ENCODE measurements around the gene PNKP. TPM values are rescaled to one million over a fixed set of nuclear protein-coding genes. Genes with fewer than 3 reads are reported as not detected.

Gene PNKP
- total RNA-seq, 4 donors from 2014 or later: 33.3 to 42.3 (median 36.3) TPM

DNA sequence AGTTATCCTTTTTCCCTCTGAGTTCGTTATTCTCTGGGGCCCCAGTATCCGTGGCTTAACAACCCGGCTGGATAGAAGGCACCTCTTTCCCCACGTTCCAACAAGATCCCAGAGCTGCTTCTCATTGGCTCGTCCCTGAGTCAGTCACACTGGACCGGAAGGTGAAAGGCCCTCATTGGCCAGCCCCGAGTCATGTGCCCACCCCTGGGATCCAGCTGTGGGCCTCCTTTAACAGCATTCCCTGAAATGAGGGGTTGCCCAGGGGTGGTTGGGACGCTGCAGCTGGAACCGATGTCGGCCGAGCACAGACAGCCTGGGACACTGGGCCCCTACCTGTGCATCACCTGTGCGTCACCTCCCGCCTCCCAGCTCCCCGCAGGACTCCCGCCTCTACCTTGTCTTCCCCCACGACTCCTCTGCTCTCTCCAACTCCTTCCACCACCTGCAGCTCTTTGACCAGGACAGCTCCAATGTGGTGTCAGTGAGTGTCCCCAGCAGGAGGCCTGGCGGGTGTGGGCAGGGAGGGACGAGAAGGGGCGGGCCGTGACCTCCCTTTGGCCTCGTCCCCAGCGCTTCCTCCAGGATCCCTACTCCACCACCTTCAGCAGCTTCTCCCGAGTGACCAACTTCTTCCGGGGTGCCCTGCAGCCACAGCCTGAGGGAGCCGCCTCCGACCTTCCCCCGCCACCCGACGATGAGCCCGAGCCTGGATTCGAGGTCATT lies 14.5 kb upstream of the PNKP start:
- no peaks in the 10 kb centered on the region for H3K27me3 ChIP-seq
- 88 to 90% methylated on average over 23 to 30 of the region's 31 CpGs for WGBS, 2 donors
- H3K4me3 ChIP-seq: no peak overlapping the region
- H3K27ac ChIP-seq: no peak overlapping the region
- TF ChIP-seq POLR2A (IDR thresholded peaks at IDR 0.05): no peak
- TF ChIP-seq, protein P1, sequence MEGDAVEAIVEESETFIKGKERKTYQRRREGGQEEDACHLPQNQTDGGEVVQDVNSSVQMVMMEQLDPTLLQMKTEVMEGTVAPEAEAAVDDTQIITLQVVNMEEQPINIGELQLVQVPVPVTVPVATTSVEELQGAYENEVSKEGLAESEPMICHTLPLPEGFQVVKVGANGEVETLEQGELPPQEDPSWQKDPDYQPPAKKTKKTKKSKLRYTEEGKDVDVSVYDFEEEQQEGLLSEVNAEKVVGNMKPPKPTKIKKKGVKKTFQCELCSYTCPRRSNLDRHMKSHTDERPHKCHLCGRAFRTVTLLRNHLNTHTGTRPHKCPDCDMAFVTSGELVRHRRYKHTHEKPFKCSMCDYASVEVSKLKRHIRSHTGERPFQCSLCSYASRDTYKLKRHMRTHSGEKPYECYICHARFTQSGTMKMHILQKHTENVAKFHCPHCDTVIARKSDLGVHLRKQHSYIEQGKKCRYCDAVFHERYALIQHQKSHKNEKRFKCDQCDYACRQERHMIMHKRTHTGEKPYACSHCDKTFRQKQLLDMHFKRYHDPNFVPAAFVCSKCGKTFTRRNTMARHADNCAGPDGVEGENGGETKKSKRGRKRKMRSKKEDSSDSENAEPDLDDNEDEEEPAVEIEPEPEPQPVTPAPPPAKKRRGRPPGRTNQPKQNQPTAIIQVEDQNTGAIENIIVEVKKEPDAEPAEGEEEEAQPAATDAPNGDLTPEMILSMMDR (IDR thresholded peaks at IDR 0.05): no peak
- H3K9me3 ChIP-seq: peaks cover 0 to 6% (median 0%) of the 10 kb centered on the region in 3 donors
- H3K4me1 ChIP-seq: peaks cover 6 to 13% (median 12%) of the 10 kb centered on the region in 3 donors
- peaks cover 45 to 82% (median 59%) of the 10 kb centered on the region in 3 donors for H3K36me3 ChIP-seq
- DNase-seq: no peak
- intact Hi-C loops (cut with DNase I): no loop called here

DNA sequence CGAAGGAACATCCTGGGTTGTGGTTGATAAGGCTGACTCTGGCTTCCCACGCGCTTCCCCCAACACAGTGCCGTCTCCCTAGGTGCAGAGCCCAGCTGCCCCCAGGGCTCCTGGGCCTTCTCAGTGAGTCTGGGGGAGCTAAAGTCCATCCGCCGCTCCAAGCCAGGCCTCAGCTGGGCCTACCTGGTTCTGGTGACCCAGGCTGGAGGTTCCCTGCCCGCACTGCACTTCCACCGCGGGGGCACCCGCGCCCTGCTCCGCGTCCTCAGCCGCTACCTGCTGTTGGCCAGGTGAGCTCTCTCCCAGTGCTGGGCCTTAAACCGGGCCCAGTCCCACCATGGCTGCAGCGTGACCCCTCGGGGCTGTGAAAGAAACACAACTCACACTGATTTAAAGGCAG lies 13.8 kb upstream of the PNKP start:
- H3K36me3 ChIP-seq: peaks cover 45 to 76% (median 59%) of the 10 kb centered on the region in 3 donors
- no peak overlapping the region for H3K27ac ChIP-seq
- no peak for DNase-seq
- 98 to 100% methylated on average over 6 to 14 of the region's 17 CpGs for WGBS, 2 donors
- H3K4me1 ChIP-seq: peaks cover 6 to 13% (median 12%) of the 10 kb centered on the region in 3 donors
- H3K27me3 ChIP-seq: no peaks in the 10 kb centered on the region
- TF ChIP-seq POLR2A (IDR thresholded peaks at IDR 0.05): no peak
- TF ChIP-seq, protein P1 (IDR thresholded peaks at IDR 0.05): no peak
- no peak overlapping the region for H3K4me3 ChIP-seq
- intact Hi-C loops (cut with DNase I): no loop called here
- peaks cover 0 to 6% (median 0%) of the 10 kb centered on the region in 3 donors for H3K9me3 ChIP-seq

DNA sequence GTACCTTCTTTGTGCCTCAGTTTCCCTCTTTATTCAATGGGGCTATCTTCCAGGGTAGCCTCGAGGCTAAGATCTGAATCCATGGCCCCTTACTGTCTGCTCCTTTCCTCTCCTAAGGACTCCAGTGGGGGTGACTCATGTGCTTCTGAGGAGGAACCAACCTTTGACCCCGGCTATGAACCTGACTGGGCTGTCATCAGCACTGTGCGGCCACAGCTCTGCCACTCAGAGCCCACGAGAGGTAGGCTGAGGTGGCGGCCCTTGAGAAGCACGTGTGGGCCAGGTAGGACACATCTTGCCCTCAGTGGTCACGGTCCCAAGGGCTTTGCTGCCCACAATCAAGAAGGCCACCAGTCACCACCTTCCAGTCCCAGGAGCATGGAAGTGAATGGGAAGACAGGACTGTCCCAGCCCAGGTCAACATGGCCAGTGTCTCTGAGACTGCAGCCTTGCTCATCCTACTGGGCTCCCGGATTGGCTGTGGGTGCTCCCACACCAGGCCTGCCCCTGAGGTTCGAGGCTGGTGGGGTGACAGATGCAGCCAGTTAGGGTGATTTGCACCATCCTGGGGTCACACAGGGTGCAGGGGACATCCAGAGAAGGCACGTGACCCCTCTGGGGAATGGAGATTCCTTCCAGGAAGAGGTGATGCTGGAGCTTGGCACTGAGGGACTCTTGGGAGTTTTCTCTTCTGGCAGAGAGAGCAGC lies 12.9 kb upstream of the PNKP start:
- Histone ChIP-seq H3K9me3 (peaks cover 0 to 6% (median 0%) of the 10 kb centered on the region in 3 donors), H3K36me3 (peaks cover 45 to 67% (median 59%) of the 10 kb centered on the region in 3 donors), H3K27me3 (no peaks in the 10 kb centered on the region), H3K27ac (no peak overlapping the region), H3K4me3 (no peak overlapping the region), H3K4me1 (peaks cover 12 to 20% (median 16%) of the 10 kb centered on the region in 3 donors)
- intact Hi-C loops (cut with DNase I): no loop called here
- TF ChIP-seq POLR2A (IDR thresholded peaks at IDR 0.05): no peak
- 93 to 100% methylated on average over 1 to 3 of the region's 10 CpGs for WGBS, 2 donors
- DNase-seq: no peak

- H3K9me3 ChIP-seq: peaks cover 0 to 6% (median 0%) of the 10 kb centered on the region in 3 donors
- peaks cover 17 to 29% (median 25%) of the 10 kb centered on the region in 3 donors for H3K4me1 ChIP-seq
- WGBS, 2 donors: 91 to 93% methylated on average over 12 of the region's 12 CpGs
- DNase-seq: no peak
- H3K4me3 ChIP-seq: no peak overlapping the region
- H3K27ac ChIP-seq: peak overlapping the region in 2 of 4 donors; percentile 98
- no peaks in the 10 kb centered on the region for H3K27me3 ChIP-seq
- H3K36me3 ChIP-seq: peaks cover 40 to 61% (median 53%) of the 10 kb centered on the region in 3 donors
- no peak for TF ChIP-seq POLR2A (IDR thresholded peaks at IDR 0.05)
- TF ChIP-seq, protein P1 (IDR thresholded peaks at IDR 0.05): no peak
- intact Hi-C loops (cut with DNase I): loop anchor here (10.0 kb wide), 1 partner anchor 65 kb away; the partner anchor contains the start of genes FUZ and MED25
These were observed 12.0 kb upstream of the PNKP start for GRCh38 chr19:49879243-49879963.

DNA sequence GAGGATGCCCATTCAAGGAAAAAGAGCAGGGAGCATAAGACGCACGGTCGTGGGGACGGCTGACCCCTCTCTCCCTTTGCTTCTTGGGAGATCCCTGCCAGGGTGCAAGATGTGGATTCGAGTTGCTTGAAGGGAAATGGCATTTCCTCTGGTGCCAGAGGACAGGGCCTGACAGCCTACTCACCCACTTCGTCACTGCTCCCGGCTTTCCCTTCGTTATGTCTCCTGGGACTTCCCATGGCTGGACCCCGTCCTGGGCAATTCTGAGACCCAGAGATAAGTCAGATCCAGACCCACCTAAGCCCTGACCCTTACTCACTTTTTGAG lies 11.3 kb upstream of the PNKP start:
- intact Hi-C loops (cut with DNase I): loop anchor here (10.0 kb wide), 1 partner anchor 64 kb away; the partner anchor contains the start of genes FUZ and MED25
- H3K4me3 ChIP-seq: peak overlapping the region; percentile 57 to 99 (median 92)
- H3K36me3 ChIP-seq: peaks cover 33 to 61% (median 47%) of the 10 kb centered on the region in 3 donors

More for the DNA sequence above, 11.3 kb upstream of the PNKP start:
- peaks cover 17 to 35% (median 25%) of the 10 kb centered on the region in 3 donors for H3K4me1 ChIP-seq
- no peaks in the 10 kb centered on the region for H3K27me3 ChIP-seq
- TF ChIP-seq, protein P1 (IDR thresholded peaks at IDR 0.05): no peak
- no peak for TF ChIP-seq POLR2A (IDR thresholded peaks at IDR 0.05)
- 68 to 91% methylated on average over 4 to 9 of the region's 9 CpGs for WGBS, 2 donors
- peak overlapping the region; percentile 98 to 100 (median 99) for H3K27ac ChIP-seq
- peaks cover 0 to 6% (median 0%) of the 10 kb centered on the region in 3 donors for H3K9me3 ChIP-seq
- no peak for DNase-seq

Data from esophagus squamous epithelium (tissue), 5 donors.